Effector memory CD4-positive, alpha-beta T cell (primary cell): Measurements from ENCODE around the gene GIPC3.
A peak's percentile ranks its signal among the peaks of the same experiment; 100 is the strongest.
"Not testable (repeated sequence)": the region's sequence is repeated elsewhere in the genome, so short reads cannot be mapped to it uniquely, and the experiment has no call there.

Experiments
- DNase-seq, 3 donors: peaks; one replicate each; pipeline ENCODE4 v3.0.0-alpha.2; 2020
- H3K27ac ChIP-seq: 2 replicates; pipeline ENCODE4 v1.7.0; 2013; ENCODE audit warnings: mild to moderate bottlenecking, low read length, moderate library complexity; ENCODE audit not compliant: insufficient read depth, poor library complexity, severe bottlenecking
- H3K27me3 ChIP-seq: replicated peaks from 2 replicates; pipeline ENCODE4 v1.7.0; 2013; ENCODE audit warnings: mild to moderate bottlenecking, low read length; ENCODE audit not compliant: insufficient read depth, control insufficient read depth, poor library complexity, severe bottlenecking
- H3K36me3 ChIP-seq: 2 replicates; pipeline ENCODE4 v1.7.0; 2013; ENCODE audit warnings: mild to moderate bottlenecking, low read length, moderate library complexity; ENCODE audit not compliant: control insufficient read depth, insufficient read depth
- H3K4me1 ChIP-seq: 2 replicates; pipeline ENCODE4 v1.7.0; 2013; ENCODE audit warnings: low read length, mild to moderate bottlenecking; ENCODE audit not compliant: control insufficient read depth, insufficient read depth, poor library complexity, severe bottlenecking
- H3K4me3 ChIP-seq: 2 replicates; pipeline ENCODE4 v1.7.0; 2013; ENCODE audit warnings: low read length, low read depth, mild to moderate bottlenecking; ENCODE audit not compliant: insufficient read depth, poor library complexity, severe bottlenecking
- H3K9me3 ChIP-seq: 2 replicates; pipeline ENCODE4 v1.7.0; 2013; ENCODE audit warnings: mild to moderate bottlenecking, low read length, moderate library complexity; ENCODE audit not compliant: control insufficient read depth

GIPC3 gene

GRCh38 chr19:3576696-3577443 lies 8.4 kb upstream of the GIPC3 start:
- H3K4me3 ChIP-seq = no peak overlapping the region
- no peak for DNase-seq
- no peaks in the 10 kb centered on the region for H3K36me3 ChIP-seq
- H3K9me3 ChIP-seq = no peaks in the 10 kb centered on the region
- peaks cover 11% of the 10 kb centered on the region for H3K4me1 ChIP-seq
- no peaks in the 10 kb centered on the region for H3K27me3 ChIP-seq
- H3K27ac ChIP-seq = no peak overlapping the region

GRCh38 chr19:3577723-3578344 lies 7.4 kb upstream of the GIPC3 start:
- Histone ChIP-seq H3K4me3 (no peak overlapping the region), H3K4me1 (peaks cover 7% of the 10 kb centered on the region), H3K36me3 (no peaks in the 10 kb centered on the region), H3K9me3 (no peaks in the 10 kb centered on the region), H3K27me3 (no peaks in the 10 kb centered on the region), H3K27ac (no peak overlapping the region)
- no peak for DNase-seq

GRCh38 chr19:3578390-3578789 lies 6.9 kb upstream of the GIPC3 start:
- no peaks in the 10 kb centered on the region for H3K36me3 ChIP-seq
- H3K27ac ChIP-seq = no peak overlapping the region
- H3K4me1 ChIP-seq = peaks cover 4% of the 10 kb centered on the region
- H3K9me3 ChIP-seq = no peaks in the 10 kb centered on the region
- DNase-seq = no peak
- H3K4me3 ChIP-seq = no peak overlapping the region
- no peaks in the 10 kb centered on the region for H3K27me3 ChIP-seq

- no peak overlapping the region for H3K4me3 ChIP-seq
Observed at GRCh38 chr19:3580156-3580934, 4.9 kb upstream of the GIPC3 start.

DNA sequence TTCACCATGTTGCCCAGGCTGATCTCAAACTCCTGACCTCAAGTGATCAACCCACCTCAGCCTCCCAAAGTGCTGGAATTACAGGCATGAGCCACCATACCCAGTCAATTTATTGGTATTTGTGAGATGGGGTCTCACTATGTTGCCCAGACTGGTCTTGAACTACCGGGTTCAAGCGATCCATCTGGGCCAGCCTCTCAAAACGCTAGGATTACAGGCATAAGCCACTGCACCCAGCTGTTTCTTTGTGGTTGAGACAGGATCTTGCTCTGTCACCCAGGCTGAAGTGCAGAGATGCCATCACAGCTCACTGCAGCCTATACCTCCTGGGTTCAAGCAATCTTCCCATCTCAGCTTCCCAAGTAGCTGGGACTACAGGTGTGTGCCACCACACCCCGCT lies 3.5 kb upstream of the GIPC3 start:
- not testable (repeated sequence) for H3K4me1 ChIP-seq, DNase-seq, H3K9me3 ChIP-seq, H3K27me3 ChIP-seq, H3K36me3 ChIP-seq, H3K27ac ChIP-seq, H3K4me3 ChIP-seq

More at GRCh38 chr19:3580156-3580934, 4.9 kb upstream of the GIPC3 start:
- Histone ChIP-seq H3K4me1 (no peaks in the 10 kb centered on the region), H3K27ac (no peak overlapping the region), H3K9me3 (no peaks in the 10 kb centered on the region), H3K36me3 (no peaks in the 10 kb centered on the region), H3K27me3 (no peaks in the 10 kb centered on the region)
- no peak for DNase-seq

DNA sequence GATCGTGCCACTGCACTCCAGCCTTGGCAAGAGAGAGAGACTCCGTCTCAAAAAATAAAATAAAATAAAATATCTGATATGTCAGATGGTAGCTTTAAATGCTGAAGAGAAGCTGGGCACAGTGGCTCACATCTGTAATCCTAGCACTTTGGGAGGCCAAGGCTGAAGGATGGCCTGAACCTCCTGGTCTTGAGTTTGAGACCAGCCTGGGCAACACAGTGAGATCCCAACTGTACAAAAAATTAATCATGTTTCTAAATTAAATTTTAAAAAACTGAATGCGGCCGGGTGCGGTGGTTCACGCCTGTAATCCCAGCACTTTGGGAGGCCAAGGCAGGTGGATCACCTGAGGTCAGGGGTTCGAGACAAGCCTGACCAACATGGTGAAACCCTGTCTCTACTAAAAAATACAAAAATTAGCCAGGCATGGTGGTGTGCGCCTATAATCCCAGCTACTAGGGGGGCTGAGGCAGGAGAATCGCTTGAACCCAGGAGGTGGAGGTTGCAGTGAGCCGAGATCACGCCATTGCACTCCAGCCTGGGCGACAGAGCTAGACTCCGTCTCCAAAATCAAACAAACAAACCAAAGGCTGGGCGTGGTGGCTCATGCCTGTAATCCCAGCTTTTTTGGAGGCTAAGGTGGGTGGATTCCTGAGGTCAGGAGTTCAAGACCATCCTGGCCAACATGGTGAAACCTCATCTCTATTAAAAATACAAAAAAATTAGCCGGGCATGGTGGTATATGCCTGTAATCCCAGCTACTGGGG lies 1.1 kb upstream of the GIPC3 start:
- not testable (repeated sequence) for H3K4me1 ChIP-seq, H3K27me3 ChIP-seq, H3K36me3 ChIP-seq, H3K9me3 ChIP-seq, DNase-seq, H3K4me3 ChIP-seq, H3K27ac ChIP-seq

DNA sequence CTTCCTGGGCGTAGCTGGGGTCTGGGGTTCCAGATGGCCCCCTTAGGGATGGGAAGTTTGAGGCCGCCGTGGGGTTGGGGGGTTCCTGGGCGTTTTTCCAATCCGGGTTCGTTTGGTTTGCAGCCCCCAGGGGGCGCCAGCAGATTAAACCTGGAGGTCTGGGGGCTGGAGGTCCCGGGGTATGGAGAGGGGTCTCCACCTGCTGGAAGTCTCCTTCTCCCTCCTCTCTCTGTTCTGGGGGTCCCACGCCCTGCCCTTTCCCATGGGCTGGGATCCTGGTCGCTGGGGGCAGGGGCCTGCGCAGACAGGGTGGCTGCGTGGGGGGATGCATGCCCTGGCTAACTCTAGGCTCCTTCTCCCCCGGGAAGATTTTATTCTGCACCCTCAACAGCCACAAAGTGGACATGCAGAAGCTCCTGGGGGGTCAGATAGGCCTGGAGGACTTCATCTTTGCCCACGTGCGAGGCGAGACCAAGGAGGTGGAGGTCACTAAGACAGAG lies 899 bp downstream of the GIPC3 start:
- no peaks in the 10 kb centered on the region for H3K9me3 ChIP-seq
- no peaks in the 10 kb centered on the region for H3K36me3 ChIP-seq
- DNase-seq = no peak
- H3K27ac ChIP-seq = no peak overlapping the region
- H3K4me3 ChIP-seq = peak overlapping the region; percentile 46
- peaks cover 4% of the 10 kb centered on the region for H3K4me1 ChIP-seq
- H3K27me3 ChIP-seq = no peaks in the 10 kb centered on the region

DNA sequence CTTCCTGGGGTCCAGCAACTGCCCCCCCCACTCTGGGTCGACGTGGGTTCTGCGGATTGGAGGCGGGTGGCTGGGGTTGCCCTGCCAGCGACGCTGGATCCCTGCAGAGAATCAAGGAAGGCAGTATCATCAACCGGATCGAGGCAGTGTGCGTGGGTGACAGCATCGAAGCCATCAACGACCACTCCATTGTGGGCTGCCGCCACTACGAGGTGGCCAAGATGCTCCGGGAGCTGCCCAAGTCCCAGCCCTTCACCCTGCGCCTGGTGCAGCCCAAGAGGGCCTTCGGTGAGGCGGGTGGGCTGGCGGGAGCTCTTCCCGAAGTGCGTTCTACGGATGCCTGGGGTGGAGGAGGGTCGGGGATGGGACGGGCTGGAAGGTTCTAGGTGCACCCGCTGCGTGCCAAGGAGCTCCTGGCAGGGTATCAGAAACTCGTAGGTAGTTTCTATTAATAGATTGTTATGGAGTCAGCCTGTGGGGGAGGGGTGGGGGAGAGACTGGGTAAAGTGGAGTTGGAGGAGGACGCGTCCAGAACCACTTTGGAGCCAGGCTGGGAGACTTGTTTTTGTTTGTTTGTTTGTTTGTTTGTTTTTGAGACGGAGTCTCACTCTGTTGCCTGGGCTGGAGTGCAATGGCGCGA lies 1.5 kb downstream of the GIPC3 start:
- DNase-seq = no peak
- Histone ChIP-seq H3K9me3 (no peaks in the 10 kb centered on the region), H3K27me3 (no peaks in the 10 kb centered on the region), H3K4me3 (no peak overlapping the region), H3K36me3 (no peaks in the 10 kb centered on the region), H3K27ac (no peak overlapping the region), H3K4me1 (peaks cover 4% of the 10 kb centered on the region)

GRCh38 chr19:3589439-3589838 lies 4.2 kb downstream of the GIPC3 start:
- no peak overlapping the region for H3K4me3 ChIP-seq
- no peaks in the 10 kb centered on the region for H3K36me3 ChIP-seq
- no peak for DNase-seq
- peaks cover 4% of the 10 kb centered on the region for H3K4me1 ChIP-seq
- H3K27ac ChIP-seq = no peak overlapping the region
- no peaks in the 10 kb centered on the region for H3K9me3 ChIP-seq
- no peaks in the 10 kb centered on the region for H3K27me3 ChIP-seq
